Peyer's patch (tissue), 4 donors: Measurements from ENCODE around the gene B4GALT1.

ENCODE experiments used
- CTCF ChIP-seq, 6 experiments: fragments of 450-650 bp in 4 of 6; fragments of 200-600 bp in 2 of 6; sonication (generic) in 1 of 6; IDR thresholded peaks; one replicate each; pipeline ENCODE4 v1.5.1; 2017 to 2019; ENCODE audit warnings: antibody characterized with exemption in 6 of 6, mild to moderate bottlenecking in 3 of 6, moderate library complexity in 1 of 6
- POLR2A ChIP-seq, 2 donors: fragments of 450-650 bp; IDR thresholded peaks; one replicate each; pipeline ENCODE4 v1.5.1; 2017; ENCODE audit warnings: antibody characterized with exemption in 2 of 2, mild to moderate bottlenecking in 2 of 2, moderate library complexity in 2 of 2

- TF ChIP-seq CTCF (IDR thresholded peaks at IDR 0.05) (no peak), POLR2A (IDR thresholded peaks at IDR 0.05) (no peak)
Measured at GRCh38 chr9:33117796-33118195, 49.3 kb downstream of the B4GALT1 start.
